ENCODE results near the gene SRCIN1.

The SRCIN1 gene

GRCh38 chr17:38600416-38600815 lies 5.3 kb downstream of the SRCIN1 start:
- Histone ChIP-seq H3K27ac (no peak overlapping the region), H4K20me1 (ENCODE audit: insufficient read depth) (no peaks in the 10 kb centered on the region), H3K4me3 (IDR thresholded peaks at IDR 0.05; ENCODE audit: insufficient read depth, low read depth, low read length) (no peak overlapping the region), H3K9ac (no peak overlapping the region), H3K79me2 (ENCODE audit: insufficient read depth, low read depth) (no peaks in the 10 kb centered on the region), H3K4me1 (ENCODE audit: low read depth, poor library complexity, severe bottlenecking) (no peaks in the 10 kb centered on the region), H3K27me3 (ENCODE audit: insufficient read depth, low read depth) (peaks cover 26% of the 10 kb centered on the region; the same call in 1 of the 2 replicates), H2AFZ (ENCODE audit: low read depth) (no peak overlapping the region), H3K36me3 (ENCODE audit: insufficient read depth) (no peaks in the 10 kb centered on the region), H3K4me2 (no peak overlapping the region)
- no peak for TF ChIP-seq CTCF (conservative IDR thresholded peaks at IDR 0.05; ENCODE audit: low read depth, low read length)

- Histone ChIP-seq H3K9ac (no peak overlapping the region), H3K4me1 (ENCODE audit: low read depth, poor library complexity, severe bottlenecking) (no peaks in the 10 kb centered on the region), H3K4me3 (IDR thresholded peaks at IDR 0.05; ENCODE audit: insufficient read depth, low read depth, low read length) (no peak overlapping the region), H4K20me1 (ENCODE audit: insufficient read depth) (no peaks in the 10 kb centered on the region), H3K36me3 (ENCODE audit: insufficient read depth) (no peaks in the 10 kb centered on the region), H3K27ac (no peak overlapping the region), H3K79me2 (ENCODE audit: insufficient read depth, low read depth) (no peaks in the 10 kb centered on the region), H3K4me2 (no peak overlapping the region), H2AFZ (ENCODE audit: low read depth) (no peak overlapping the region), H3K27me3 (ENCODE audit: insufficient read depth, low read depth) (peaks cover 22% of the 10 kb centered on the region; the same call in 1 of the 2 replicates)
- TF ChIP-seq CTCF (conservative IDR thresholded peaks at IDR 0.05; ENCODE audit: low read depth, low read length), result no peak
These were observed 6.3 kb downstream of the SRCIN1 start for GRCh38 chr17:38599398-38599856.

GRCh38 chr17:38598995-38599394 lies 6.8 kb downstream of the SRCIN1 start:
- Histone ChIP-seq H3K9ac (no peak overlapping the region), H3K27me3 (ENCODE audit: insufficient read depth, low read depth) (peaks cover 22% of the 10 kb centered on the region; the same call in 1 of the 2 replicates), H3K4me2 (no peak overlapping the region), H3K27ac (no peak overlapping the region), H3K36me3 (ENCODE audit: insufficient read depth) (no peaks in the 10 kb centered on the region), H3K4me1 (ENCODE audit: low read depth, poor library complexity, severe bottlenecking) (no peaks in the 10 kb centered on the region), H3K4me3 (IDR thresholded peaks at IDR 0.05; ENCODE audit: insufficient read depth, low read depth, low read length) (no peak overlapping the region), H2AFZ (ENCODE audit: low read depth) (no peak overlapping the region), H3K79me2 (ENCODE audit: insufficient read depth, low read depth) (no peaks in the 10 kb centered on the region), H4K20me1 (ENCODE audit: insufficient read depth) (no peaks in the 10 kb centered on the region)
- TF ChIP-seq CTCF (conservative IDR thresholded peaks at IDR 0.05; ENCODE audit: low read depth, low read length), result no peak

GRCh38 chr17:38598536-38598935 lies 7.2 kb downstream of the SRCIN1 start:
- Histone ChIP-seq H3K36me3 (ENCODE audit: insufficient read depth) (no peaks in the 10 kb centered on the region), H3K4me2 (no peak overlapping the region), H3K79me2 (ENCODE audit: insufficient read depth, low read depth) (no peaks in the 10 kb centered on the region), H3K27me3 (ENCODE audit: insufficient read depth, low read depth) (peaks cover 22% of the 10 kb centered on the region; the same call in 1 of the 2 replicates), H2AFZ (ENCODE audit: low read depth) (no peak overlapping the region), H3K9ac (no peak overlapping the region), H3K4me1 (ENCODE audit: low read depth, poor library complexity, severe bottlenecking) (no peaks in the 10 kb centered on the region), H3K27ac (no peak overlapping the region), H3K4me3 (IDR thresholded peaks at IDR 0.05; ENCODE audit: insufficient read depth, low read depth, low read length) (no peak overlapping the region), H4K20me1 (ENCODE audit: insufficient read depth) (no peaks in the 10 kb centered on the region)
- TF ChIP-seq CTCF (conservative IDR thresholded peaks at IDR 0.05; ENCODE audit: low read depth, low read length), result no peak
